T-helper 1 cell (primary cell): ENCODE results near the gene C2orf68.
"Not testable (repeated sequence)": the region's sequence is repeated elsewhere in the genome, so short reads cannot be mapped to it uniquely, and the experiment has no call there.

Source experiments
- DNase-seq, 5 donors: peaks; one replicate each; pipeline ENCODE4 v3.0.0-alpha.2; 2012 to 2020

C2orf68 gene

DNA sequence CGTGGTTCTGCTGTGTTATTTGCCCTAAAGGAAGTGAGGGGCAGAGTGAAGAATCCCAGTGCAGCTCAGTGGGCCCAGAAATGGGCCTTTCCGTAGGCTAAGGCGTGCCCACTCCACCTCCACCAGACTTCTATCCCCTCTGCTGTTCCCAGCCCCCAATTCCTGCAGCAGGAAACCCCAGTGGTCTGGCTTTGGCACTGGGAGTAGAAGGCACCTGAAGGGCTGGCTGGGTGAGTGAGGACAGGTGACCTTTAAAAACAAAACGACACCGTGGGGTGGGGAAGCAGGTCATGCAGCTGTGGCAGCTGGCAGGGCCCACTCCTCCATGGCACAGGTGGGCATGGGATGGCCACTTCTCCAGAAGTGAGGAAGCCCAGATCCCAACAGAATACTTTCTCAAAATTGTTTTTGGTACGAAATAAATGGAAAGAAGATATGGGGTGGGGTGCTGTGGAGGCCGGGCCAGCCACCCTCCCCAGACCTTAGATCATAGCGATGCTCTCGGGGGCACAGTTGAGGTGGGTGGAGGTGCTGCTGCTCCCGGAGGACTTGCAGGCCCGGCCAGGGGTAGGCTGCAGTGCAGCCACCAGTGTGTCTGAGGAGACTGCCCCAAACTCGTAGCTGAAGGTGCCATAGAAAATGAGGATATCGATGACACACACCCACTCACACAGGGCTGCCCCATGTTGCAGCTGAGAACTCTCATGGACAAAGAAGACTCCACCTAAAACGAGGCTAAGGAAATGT, 13.1 kb downstream of the C2orf68 start:
- DNase-seq = no peak

DNA sequence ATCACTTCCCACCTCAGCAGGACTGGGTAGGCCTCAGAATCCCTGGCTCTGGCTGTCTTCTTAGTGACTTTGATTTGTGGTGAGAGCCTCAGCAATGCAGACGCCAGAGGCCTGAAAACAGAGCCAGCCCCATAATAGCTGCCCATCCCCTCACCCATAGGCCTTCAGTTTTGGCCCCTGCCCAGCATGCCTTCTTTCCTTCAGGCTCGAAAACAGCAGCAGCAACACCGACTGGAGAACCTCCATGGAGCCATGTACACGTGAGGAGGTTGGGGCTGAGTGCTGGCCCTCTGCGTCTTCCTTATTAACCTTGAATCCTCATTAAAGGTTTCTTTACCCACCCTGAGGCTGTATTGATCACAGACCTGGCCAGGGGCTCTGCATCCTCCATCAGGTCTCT, 14.6 kb downstream of the C2orf68 start:
- DNase-seq = no peak

DNA sequence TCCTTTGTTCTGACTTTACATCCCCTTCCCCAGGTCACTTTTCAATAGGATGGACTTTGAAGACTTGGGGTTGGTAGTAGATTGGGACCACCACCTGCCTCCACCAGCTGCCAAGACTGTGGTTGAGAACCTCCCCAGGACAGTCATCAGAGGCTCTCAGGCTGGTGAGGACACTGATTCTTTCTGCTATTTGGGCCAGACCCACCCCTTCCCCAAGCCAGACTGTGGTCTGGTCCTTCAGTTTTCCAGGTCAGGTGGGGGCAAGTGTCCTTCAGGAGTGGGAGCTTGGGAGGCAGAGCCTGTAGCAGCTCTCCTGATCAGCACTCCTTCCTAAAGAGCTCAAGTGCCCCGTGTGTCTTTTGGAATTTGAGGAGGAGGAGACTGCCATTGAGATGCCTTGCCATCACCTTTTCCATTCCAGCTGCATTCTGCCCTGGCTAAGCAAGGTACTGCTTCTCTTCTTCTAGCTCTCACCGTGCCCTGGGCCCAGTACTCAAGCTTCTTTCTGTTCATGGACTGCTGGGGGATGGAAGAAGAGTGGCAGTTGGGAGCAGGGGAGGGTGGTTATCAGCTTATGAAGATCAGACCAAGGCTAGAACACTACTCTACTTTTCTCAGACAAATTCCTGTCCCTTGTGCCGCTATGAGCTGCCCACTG, 15.3 kb downstream of the C2orf68 start:
- no peak for DNase-seq

DNA sequence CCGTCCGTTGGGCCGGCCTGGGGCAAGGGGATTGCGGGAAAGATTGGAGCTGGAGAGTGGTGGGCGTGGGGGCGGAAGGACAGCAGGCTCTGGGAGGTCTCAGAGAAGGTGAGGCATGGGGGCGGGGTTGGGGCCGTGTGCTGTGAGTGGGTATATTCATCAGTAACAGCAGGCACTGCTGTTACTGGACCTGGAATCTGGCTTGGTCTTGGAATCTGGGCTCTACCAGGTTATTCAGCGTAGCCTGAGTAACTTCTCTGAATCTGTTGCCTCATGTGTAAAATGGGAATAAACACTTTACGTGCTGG, 15.9 kb downstream of the C2orf68 start:
- no peak for DNase-seq

DNA sequence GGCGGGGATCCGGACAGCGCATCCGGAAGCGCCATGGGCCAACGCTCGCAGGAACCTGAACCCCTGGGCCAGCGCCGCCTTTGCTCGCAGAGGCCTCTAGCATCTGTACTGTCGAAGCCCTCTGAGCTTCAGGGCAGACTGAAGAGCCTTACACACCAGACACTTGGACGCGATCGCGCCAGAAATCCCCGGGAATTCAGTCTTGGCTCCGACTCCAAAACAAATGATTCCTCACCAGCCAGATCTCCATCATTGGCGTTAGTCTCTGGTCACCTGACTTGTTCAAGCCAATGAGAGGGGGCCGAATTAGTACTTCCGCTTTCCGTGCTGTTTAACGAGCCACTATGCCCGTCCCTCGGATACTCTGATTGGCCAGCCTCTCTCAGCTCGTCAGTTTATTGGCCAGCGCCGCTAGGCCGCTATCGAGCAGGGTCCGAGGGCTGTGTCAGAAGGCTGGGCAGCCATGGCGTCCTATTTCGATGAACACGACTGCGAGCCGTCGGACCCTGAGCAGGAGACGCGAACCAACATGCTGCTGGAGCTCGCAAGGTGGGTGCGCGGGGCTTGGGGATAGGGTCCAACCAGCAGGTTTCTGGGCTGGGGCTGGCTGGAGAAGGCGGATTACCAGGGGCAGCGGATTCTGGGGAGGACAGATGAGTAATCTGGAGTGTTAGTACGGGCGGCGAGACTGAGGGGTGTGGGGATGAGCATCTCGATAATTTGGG, 16.4 kb downstream of the C2orf68 start, which contains the start of gene RNF181:
RNF181 (plus strand) TSS at position 445 of the 725 bp plus-strand sequence; CDS start at position 464, 19 bp downstream.
- peak; percentile 77 to 94 (median 89) for DNase-seq

DNA sequence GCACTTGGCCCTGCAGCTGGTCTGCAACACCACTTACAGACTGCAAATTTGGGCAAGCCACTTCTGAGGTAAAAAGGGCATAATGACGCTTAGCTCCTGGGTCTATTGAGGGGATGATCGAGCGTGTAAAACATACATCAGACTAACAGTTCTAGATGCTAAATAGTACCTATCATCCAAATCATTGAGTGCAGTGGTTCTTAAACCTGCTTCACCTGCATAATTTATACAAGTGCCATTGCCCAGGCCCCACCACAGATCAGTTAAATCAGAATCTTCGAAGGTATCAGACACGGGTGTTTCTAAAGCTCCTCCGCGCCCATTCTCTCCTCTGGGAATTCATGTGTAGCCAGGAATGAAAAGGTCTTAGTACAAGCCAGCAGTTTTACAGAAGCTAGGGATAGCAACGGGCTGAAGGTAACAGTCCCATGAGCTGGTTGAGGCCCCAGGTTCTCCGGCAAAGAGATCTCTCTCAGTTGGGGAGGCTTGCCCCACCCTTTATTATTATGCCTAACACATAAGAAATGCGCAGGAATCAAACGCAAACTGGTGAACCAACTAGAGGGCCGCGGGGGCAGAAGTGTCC, 17.1 kb downstream of the C2orf68 start:
- DNase-seq = no peak

DNA sequence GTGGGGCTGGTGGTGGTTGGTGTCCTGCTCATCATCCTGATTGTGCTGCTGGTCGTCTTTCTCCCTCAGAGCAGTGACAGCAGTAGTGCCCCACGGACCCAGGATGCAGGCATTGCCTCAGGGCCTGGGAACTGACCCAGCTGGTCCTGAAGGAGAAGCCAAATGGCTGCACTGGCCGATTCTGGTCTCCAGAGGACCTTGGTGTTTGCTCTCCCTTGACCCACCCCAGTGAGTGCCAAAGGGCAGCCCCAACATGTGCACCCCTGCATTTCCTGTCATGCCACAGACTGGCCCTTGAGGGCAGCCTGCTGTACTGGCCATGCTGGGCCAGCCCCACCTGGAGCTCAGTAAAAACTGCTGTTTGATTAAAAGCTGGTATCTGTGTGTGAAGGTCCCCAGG, 18.8 kb downstream of the C2orf68 start:
- no peak for DNase-seq

DNA sequence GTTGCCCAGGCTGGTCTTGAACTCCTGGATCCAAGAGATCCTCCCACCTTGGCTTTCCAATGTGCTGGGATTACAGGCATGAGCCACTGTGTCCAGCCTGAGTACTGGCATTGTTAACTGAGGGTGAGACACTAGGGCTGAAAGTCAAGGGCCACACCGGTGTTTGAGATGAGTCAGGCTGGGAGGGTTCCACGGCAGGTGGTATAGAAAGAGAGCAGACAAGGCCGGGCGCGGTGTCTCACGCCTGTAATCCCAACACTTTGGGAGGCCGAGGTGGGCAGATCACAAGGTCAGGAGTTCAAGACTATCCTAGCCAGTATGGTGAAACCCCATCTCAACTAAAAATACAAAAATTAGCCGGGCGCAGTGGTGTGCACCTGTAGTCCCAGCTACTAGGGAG, 19.6 kb downstream of the C2orf68 start:
- DNase-seq = not testable (repeated sequence)

DNA sequence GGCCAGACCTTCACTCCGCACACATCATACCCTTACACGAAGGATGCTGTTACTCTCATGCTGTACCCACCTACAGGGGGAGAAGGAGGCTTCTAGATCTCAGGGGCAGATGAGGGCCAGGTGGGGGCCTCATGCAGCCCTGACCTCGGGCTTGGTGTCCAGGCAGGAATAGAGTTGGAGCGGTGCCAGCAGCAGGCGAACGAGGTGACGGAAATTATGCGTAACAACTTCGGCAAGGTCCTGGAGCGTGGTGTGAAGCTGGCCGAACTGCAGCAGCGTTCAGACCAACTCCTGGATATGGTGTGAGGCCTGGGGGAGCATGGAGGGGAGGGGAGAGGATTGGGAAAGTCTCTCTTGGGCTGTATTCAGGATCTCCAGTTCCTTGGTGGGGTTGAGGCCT, 20.3 kb downstream of the C2orf68 start:
- DNase-seq = no peak

DNA sequence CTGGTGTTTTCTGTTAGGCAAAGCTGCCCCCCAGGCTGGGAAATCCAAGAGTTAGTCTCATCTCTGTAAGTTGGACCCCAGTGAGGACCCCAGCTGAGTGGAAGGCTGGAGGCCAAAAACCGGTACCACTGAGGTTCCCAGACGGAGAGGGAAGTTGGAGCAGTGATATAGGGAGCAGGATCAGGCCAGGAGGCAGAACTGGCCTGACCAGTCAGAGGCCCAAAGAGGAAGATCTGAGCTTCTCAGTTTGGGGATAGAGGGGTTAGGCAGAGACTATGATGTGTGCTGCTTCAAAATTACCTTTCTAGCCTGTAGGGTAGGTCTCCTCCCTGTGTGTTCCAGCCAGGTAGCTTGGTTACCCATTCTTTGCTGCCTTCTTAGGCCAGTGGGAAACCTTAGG, 20.9 kb downstream of the C2orf68 start:
- no peak for DNase-seq

DNA sequence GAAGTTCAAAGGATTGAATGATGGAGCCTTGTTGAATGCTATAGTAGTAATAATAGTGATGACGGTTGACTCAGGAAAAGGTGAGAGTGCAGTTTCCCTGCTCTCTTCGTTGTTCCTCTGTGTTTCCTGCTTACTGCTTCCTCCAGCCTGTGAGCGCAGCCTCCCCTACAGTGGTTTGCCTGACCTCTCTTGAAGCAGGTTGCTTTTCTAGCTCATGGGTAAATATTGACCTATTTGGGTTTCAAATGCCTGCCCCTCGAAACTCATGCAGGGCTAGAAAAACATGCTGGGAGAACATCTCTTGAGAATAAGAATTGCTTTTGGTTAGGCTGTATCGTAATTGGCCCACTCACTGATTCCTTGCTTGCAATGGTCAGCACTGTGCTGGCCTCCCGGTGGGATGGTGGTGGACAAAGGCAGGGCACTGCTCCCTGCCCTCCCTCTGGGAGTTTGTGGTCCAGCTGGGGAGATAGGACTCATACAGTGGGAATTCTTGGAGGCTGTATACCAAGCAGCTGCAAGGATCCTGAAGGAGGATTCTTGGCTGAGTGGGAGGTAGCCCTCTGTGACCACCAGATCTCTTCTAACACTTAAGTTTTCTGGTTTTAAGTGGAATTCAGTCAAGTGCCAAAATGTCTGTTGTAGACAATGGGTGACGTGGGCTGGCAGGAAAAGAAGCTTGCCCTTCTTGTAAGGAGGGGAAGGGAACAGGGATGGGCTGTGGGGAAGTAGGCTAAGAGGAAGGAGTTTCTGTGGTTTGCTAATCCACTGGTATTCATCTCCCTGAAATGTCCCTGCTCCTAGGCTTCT, 21.7 kb downstream of the C2orf68 start:
- no peak for DNase-seq

DNA sequence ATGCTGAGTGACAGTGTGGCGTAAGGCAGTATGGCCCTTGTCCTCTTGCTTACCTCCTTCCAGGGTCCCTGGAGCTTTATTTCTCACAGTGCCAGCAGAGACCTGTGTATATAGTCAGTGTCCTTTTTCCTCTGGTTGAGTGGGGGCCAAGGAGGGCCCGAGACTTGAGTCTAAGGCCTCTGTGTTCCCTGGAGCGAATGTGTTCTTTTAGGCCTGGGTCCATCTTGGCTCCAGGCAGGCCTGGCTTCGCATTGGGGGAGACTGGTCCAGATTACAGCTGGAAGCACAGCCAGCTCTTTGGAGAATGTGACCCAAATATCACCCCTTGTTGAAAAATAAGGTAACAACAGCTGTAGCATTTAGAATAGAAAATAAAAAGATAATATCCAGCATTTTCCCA, 22.7 kb downstream of the C2orf68 start:
- no peak for DNase-seq

DNA sequence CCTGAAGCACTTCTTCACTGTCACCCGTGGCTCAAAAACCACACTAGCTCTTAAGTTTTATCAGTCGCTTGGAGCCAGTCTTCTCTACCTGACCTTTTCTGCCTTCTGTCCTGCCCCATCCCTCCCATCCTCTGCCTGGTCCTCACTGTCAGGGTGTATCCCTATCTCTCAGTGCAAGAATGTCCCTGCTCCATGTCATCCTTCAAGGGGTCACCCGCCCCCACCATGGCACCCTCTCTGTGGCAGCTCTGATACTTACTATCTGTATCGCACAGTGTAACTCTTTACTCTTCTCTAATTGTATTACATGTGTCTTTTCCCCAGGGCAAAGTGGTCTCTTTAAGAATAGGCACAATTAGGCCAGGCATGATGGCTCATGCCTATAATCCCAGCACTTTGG, 23.2 kb downstream of the C2orf68 start:
- no peak for DNase-seq

DNA sequence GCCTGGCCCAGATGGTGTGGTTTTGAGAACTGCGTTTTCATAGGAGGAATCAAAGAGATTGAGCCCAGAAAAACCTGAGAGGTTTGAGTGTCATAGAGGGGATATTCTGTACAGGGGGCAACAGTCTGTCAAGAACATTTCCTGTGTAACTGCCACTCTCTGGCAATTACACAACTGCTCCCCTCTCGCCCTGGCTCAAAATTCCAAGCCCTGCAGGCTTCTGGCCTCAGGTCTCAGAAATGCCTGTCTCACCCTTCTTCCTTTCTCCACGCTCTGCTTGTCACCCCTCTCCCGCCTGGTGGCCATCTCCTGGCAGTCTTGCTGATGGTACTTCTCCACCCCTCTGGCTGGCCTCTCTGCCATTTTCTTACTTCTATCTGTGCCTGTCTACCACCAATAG, 23.6 kb downstream of the C2orf68 start:
- no peak for DNase-seq

DNA sequence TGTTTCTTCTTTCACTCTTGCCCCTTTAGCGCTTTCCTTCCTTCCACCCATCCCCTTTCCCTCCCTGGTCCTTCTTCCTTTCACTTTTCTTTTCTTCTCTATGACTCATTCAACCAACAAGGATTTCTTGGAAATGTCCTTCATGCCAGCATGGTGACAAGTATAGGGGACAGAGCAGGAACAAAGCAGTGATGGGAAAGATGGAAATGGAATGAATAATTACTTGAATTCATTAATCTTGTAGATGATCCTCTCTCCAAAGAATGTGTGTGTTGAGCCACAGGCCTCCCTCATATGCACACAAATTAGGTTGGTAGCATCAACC, 26.1 kb downstream of the C2orf68 start:
- DNase-seq = no peak

DNA sequence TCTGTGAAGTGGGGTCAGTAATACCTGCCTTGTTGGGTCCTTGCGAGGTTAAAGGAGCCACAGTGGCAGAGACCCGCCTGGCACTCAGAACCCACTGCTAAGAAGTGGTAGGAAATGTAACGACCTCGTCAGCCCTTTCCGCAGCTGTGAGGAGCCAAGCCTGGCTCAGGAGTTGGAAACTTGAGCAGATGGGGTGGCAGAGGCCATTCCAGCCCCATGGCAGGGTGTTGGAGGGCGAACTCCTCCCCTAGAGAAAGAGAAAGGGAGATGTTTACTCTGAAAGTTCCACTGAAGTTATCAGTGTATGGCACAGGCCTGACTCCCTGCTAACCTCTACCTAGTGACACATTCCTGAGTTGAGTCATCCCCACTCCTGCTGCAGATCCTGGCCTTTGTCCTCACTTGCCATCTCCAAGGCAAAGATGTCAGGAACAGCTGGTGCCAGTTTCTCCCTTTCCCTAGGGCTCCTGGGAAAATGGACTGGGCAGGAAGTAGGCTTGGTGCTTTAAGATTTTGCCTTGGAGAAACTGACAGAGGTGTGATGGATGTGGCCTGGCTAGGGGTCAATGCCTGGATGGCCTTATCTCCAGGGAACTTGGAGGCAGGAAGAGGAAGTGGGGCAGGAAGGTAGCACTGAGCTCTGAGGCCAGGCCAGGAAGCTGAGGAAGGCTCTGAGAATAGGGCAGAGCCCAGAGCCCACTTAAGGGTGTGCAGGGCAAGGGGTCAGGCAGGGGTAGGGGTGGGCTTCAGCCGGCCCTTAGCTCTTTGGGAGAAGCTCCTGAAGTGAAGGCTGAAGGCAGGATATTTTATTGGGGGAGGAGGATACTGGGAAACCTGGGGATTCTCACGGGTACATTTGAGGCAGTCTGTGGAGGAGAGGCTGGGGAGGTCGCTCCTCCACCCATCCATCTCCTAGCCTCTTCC, 26.7 kb downstream of the C2orf68 start:
- DNase-seq = peak in 1 of 5 donors; percentile 29

DNA sequence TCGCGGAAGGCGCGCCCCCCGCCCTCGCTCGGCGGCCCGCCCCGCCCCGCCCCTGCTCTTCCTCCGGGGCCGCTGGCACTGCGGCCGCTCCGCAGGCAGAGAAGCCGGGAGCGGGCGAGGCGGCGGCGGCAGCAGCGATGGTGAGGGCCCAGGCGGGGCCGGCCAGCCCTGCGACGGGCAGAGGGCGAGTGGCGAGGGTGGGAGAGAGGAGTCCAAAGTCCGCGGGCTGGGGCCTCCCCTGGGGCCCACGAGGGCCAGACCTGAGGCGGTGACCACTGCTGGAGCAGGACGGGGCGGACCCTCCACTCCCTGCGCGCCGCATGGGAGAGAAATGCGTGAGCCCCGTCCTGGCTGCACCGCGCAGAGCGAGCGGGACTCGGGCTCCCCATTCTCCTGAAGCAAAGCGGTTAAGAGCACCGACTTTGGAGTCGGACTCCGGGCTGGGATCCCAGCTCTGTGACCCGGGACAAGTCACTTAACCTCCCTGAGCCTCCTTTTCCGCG, 27.5 kb downstream of the C2orf68 start, which contains the start of gene VAMP5:
VAMP5 (plus strand) TSS at position 78 of the 503 bp plus-strand sequence; CDS start at position 138, 60 bp downstream.
- DNase-seq = peak in 3 of 5 donors; percentile 26 to 42 (median 31)

DNA sequence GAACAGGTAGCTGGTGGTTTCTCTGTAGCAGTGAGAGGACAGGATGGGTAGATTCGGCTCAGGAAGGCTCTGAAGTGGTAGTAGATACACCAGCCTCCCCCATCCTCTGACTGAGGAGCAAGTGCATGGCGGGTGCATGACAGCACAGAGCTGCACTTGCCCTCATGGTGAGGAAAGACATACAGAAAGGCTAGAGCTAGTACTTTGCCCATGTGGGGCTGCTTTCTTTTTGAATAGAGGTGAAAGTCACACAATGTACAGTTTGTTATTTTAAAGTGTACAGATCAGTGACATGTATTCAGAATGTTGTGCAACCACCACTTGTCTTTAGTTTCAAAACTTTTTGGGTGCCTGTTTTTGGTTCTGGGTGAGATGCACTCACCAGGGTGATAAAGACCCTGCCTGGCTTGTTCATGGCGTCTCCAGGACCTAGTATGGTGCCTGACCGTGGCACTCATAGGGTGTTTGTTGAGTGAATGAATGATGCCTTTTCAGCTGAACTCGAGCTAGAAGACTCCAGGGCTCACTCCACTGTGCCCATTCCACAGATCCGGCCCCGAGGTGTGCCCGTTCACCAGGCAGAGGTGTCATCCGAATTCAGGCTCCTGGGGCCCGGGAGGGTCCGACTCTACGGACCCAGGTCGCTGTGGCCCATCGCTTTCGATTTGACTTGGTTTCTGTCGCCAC, 28.1 kb downstream of the C2orf68 start:
- peak in 1 of 5 donors; percentile 43 for DNase-seq

DNA sequence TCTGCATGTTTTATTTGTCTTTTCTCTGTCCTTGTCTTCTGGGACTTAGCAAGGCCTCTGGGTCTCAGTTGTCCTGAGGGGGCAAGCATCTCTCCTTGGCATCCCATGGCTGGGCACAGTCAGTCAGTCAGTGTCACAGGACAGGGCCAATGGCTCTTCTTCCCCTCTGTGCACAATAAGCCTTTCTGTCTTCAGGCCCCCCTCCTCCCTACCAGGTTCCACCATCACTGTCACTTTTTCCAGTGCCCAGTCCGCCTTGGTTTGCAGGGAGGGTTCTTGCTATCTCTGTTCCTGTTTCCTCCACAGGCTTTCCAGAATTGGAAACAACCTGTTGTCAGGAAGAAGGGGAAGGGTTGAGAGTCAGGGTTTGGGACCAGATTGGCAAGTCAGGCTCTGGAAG, 29.4 kb downstream of the C2orf68 start:
- no peak for DNase-seq

DNA sequence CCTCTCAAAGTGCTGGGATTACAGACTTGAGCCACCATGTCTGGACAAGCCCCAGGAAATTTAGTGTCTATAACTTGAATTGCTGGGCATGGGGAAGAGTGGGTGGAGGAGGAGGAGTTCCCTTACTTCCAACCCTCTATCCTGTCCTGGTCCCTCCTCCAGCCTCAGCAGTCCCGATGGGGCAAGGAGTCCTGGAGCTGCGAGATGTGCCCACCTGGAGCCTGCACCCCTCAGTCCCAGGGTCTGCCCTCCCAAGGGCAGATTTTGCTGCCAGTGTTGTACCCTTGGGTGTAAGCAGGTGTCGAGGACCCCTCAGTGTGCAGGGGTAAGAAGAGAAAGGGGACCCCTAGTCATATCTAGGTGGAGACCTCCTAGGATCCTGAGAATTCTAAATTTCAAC, 31.7 kb downstream of the C2orf68 start:
- no peak for DNase-seq
